Fibroblast of pulmonary artery (primary cell): ENCODE results near the gene GOLT1B.
A peak's percentile ranks its signal among the peaks of the same experiment; 100 is the strongest.

Experiments used
- DNase-seq: peaks from one replicate; pipeline ENCODE4 v3.0.0-alpha.2; 2010; ENCODE audit warnings: low read depth
- H3K4me3 ChIP-seq: replicated peaks from 2 replicates; pipeline ENCODE4 v1.5.1; 2011; ENCODE audit warnings: low read depth, mild to moderate bottlenecking, control low read depth, low read length, moderate library complexity
- CTCF ChIP-seq: IDR thresholded peaks from 2 replicates; pipeline ENCODE4 v1.5.1; 2011; ENCODE audit warnings: mild to moderate bottlenecking, control low read depth, low read length, inconsistent platforms; ENCODE audit errors: missing control alignments

The GOLT1B gene

GRCh38 chr12:21546716-21547115, 45.1 kb downstream of the GOLT1B start:
- no peak for TF ChIP-seq CTCF
- DNase-seq, result no peak

GRCh38 chr12:21547437-21547836, 45.8 kb downstream of the GOLT1B start:
- TF ChIP-seq CTCF, result no peak
- DNase-seq, result no peak
- H3K4me3 ChIP-seq, result no peak overlapping the region

More at GRCh38 chr12:21546716-21547115, 45.1 kb downstream of the GOLT1B start:
- no peak overlapping the region for H3K4me3 ChIP-seq

- H3K4me3 ChIP-seq, result no peak overlapping the region
- DNase-seq, result peak; percentile 11
- TF ChIP-seq CTCF, result no peak
Observed at GRCh38 chr12:21551841-21552465, 50.4 kb downstream of the GOLT1B start.

GRCh38 chr12:21552635-21553328, 51.2 kb downstream of the GOLT1B start:
- TF ChIP-seq CTCF, result no peak

GRCh38 chr12:21553329-21553675, 51.7 kb downstream of the GOLT1B start:
- no peak for TF ChIP-seq CTCF
- no peak for DNase-seq

More at GRCh38 chr12:21552635-21553328, 51.2 kb downstream of the GOLT1B start:
- no peak overlapping the region for H3K4me3 ChIP-seq
- no peak for DNase-seq

DNA sequence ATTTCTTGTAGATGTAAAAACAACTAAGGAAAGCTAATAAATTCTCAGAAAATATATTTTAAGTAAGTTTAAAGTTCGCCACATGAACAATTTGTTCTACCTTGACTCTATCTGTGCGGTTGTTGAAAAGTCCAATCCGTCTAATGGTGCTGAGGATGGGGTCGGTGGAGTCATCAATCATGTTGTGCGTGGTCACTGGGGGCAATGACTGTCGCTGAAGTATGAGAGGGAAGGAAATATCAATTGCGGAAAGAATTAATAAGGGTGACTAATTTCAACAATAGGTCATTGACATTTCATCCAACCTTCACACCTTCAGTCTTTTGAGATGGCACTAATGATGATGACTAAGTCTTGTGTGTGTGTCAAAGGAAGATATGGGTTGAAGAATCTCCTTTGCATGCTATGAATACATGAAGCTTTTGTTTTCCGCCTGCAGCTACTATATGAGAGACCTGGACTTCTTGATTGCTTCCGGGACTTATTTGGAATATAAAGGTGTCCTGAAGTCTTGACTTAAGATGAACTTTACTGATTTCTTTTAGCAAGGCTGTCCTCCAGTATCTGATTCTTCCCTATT, 56.6 kb downstream of the GOLT1B start:
- no peak for DNase-seq
- TF ChIP-seq CTCF, result no peak
- H3K4me3 ChIP-seq, result no peak overlapping the region

More at GRCh38 chr12:21553329-21553675, 51.7 kb downstream of the GOLT1B start:
- no peak overlapping the region for H3K4me3 ChIP-seq
